ENCODE results near the gene SEMA4D.

Gene SEMA4D

DNA sequence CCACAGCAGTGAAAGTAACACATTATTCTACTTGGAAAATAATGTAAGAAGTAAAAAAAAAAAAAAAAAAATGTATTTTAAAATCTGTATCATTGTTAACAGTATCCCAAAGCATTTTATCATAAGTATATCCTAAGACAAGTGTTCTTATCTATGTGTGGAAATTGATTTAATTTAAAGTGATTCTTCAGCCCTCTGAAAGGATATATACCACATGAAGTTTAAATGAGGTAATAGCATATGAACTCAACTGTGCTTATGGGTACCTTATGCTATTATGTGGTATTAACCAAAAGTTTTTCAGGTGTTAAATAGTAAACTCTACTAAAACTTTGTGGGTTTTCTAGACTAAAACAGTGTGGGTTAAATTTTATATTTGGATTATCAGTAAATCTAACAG is 182.4 kb downstream of the SEMA4D start:
- TF ChIP-seq, protein P1, sequence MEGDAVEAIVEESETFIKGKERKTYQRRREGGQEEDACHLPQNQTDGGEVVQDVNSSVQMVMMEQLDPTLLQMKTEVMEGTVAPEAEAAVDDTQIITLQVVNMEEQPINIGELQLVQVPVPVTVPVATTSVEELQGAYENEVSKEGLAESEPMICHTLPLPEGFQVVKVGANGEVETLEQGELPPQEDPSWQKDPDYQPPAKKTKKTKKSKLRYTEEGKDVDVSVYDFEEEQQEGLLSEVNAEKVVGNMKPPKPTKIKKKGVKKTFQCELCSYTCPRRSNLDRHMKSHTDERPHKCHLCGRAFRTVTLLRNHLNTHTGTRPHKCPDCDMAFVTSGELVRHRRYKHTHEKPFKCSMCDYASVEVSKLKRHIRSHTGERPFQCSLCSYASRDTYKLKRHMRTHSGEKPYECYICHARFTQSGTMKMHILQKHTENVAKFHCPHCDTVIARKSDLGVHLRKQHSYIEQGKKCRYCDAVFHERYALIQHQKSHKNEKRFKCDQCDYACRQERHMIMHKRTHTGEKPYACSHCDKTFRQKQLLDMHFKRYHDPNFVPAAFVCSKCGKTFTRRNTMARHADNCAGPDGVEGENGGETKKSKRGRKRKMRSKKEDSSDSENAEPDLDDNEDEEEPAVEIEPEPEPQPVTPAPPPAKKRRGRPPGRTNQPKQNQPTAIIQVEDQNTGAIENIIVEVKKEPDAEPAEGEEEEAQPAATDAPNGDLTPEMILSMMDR (conservative IDR thresholded peaks at IDR 0.05; ENCODE audit: low read depth, low read length) = no peak
- Histone ChIP-seq H3K36me3 (ENCODE audit: insufficient read depth) (peaks cover 21% of the 10 kb centered on the region; the same call in 1 of the 2 replicates), H3K4me1 (ENCODE audit: low read depth, poor library complexity, severe bottlenecking) (peaks cover 62% of the 10 kb centered on the region), H3K9ac (no peak overlapping the region), H3K27ac (peak overlapping the region; percentile 59; the same call in 1 of the 2 replicates), H4K20me1 (ENCODE audit: insufficient read depth) (peaks cover 33% of the 10 kb centered on the region), H3K79me2 (ENCODE audit: insufficient read depth, low read depth) (peaks cover 85% of the 10 kb centered on the region), H2AFZ (ENCODE audit: low read depth) (no peak overlapping the region), H3K27me3 (ENCODE audit: insufficient read depth, low read depth) (no peaks in the 10 kb centered on the region), H3K4me2 (peak overlapping the region; percentile 91; the same call in 1 of the 2 replicates), H3K4me3 (IDR thresholded peaks at IDR 0.05; ENCODE audit: insufficient read depth, low read depth, low read length) (no peak overlapping the region)

DNA sequence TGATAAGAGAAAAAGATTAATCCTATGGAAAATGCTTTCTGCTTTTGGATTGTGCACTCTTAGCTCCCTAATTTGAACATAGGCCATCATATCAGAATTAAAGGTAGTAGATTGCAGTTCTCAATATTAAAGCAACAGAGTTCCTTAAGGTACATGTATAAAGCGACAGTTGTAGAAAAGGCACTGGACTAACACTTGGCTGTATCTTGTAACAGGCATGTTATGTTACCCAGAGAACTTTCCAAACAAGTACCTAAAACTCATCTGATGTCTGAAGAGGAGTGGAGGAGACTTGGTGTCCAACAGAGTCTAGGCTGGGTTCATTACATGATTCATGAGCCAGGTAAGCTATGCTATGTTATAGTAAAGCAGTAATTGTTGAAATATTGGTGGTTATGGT is 183.0 kb downstream of the SEMA4D start:
- TF ChIP-seq, protein P1 (conservative IDR thresholded peaks at IDR 0.05; ENCODE audit: low read depth, low read length) = no peak
- peaks cover 57% of the 10 kb centered on the region for H3K4me1 ChIP-seq (ENCODE audit: low read depth, poor library complexity, severe bottlenecking)
- H3K79me2 ChIP-seq (ENCODE audit: insufficient read depth, low read depth) = peaks cover 80% of the 10 kb centered on the region
- H3K27ac ChIP-seq = peak overlapping the region; percentile 59; the same call in 1 of the 2 replicates
- peaks cover 33% of the 10 kb centered on the region for H4K20me1 ChIP-seq (ENCODE audit: insufficient read depth)
- no peak overlapping the region for H2AFZ ChIP-seq (ENCODE audit: low read depth)
- no peak overlapping the region for H3K9ac ChIP-seq
- no peaks in the 10 kb centered on the region for H3K27me3 ChIP-seq (ENCODE audit: insufficient read depth, low read depth)
- no peak overlapping the region for H3K4me3 ChIP-seq (IDR thresholded peaks at IDR 0.05; ENCODE audit: insufficient read depth, low read depth, low read length)
- H3K36me3 ChIP-seq (ENCODE audit: insufficient read depth) = peaks cover 21% of the 10 kb centered on the region; the same call in 1 of the 2 replicates
- peak overlapping the region; percentile 91 for H3K4me2 ChIP-seq

DNA sequence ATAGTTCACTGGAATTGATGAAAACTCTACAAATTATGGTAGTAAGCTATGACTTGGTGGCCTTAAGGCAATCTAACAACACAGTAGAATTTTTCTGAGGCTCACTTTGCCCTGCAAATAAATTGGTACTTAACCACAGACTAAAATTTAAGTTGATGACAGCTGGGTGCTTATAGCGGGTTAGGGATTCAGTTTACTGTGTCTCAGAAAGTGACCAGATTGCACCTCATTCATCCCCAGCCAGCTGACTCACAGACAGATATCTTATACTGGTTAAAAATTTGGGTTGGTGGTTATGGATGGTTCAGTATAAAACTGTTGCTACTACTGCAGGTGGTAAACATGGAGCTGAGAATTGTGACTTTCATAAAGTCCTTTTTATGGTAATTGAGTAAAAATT is 184.1 kb downstream of the SEMA4D start:
- peak overlapping the region; percentile 83; the same call in 1 of the 2 replicates for H3K9ac ChIP-seq
- H3K27ac ChIP-seq = peak overlapping the region; percentile 59; the same call in 1 of the 2 replicates
- peaks cover 21% of the 10 kb centered on the region; the same call in 1 of the 2 replicates for H3K36me3 ChIP-seq (ENCODE audit: insufficient read depth)
- TF ChIP-seq, protein P1 (conservative IDR thresholded peaks at IDR 0.05; ENCODE audit: low read depth, low read length) = no peak
- no peak overlapping the region for H3K4me3 ChIP-seq (IDR thresholded peaks at IDR 0.05; ENCODE audit: insufficient read depth, low read depth, low read length)
- peaks cover 75% of the 10 kb centered on the region for H3K79me2 ChIP-seq (ENCODE audit: insufficient read depth, low read depth)
- peaks cover 33% of the 10 kb centered on the region for H4K20me1 ChIP-seq (ENCODE audit: insufficient read depth)
- no peak overlapping the region for H2AFZ ChIP-seq (ENCODE audit: low read depth)
- no peaks in the 10 kb centered on the region for H3K27me3 ChIP-seq (ENCODE audit: insufficient read depth, low read depth)
- H3K4me1 ChIP-seq (ENCODE audit: low read depth, poor library complexity, severe bottlenecking) = peaks cover 53% of the 10 kb centered on the region
- peak overlapping the region; percentile 91 for H3K4me2 ChIP-seq

DNA sequence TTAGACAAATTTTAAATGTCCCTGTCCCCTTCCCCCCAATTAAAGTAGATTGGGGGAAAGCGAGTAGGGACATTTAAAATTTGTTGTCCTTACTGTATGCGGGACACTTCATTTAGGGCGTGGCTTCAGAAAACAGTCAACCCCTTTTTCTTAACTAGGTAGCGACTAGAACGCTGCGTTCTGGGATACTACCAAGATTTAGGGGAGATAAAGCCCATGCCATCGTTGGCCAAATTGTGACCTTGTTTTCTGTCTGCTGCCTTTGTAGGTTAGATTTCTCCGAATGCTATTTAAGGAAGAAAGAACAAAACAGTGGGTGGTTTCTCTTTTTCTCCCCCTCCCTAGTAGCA is 185.7 kb downstream of the SEMA4D start:
- peaks cover 66% of the 10 kb centered on the region for H3K79me2 ChIP-seq (ENCODE audit: insufficient read depth, low read depth)
- no peak overlapping the region for H2AFZ ChIP-seq (ENCODE audit: low read depth)
- TF ChIP-seq, protein P1 (conservative IDR thresholded peaks at IDR 0.05; ENCODE audit: low read depth, low read length) = no peak
- peak overlapping the region; percentile 59 for H3K27ac ChIP-seq
- H3K9ac ChIP-seq = peak overlapping the region; percentile 83
- H3K4me3 ChIP-seq (IDR thresholded peaks at IDR 0.05; ENCODE audit: insufficient read depth, low read depth, low read length) = no peak overlapping the region
- H3K27me3 ChIP-seq (ENCODE audit: insufficient read depth, low read depth) = no peaks in the 10 kb centered on the region
- peaks cover 33% of the 10 kb centered on the region for H4K20me1 ChIP-seq (ENCODE audit: insufficient read depth)
- H3K36me3 ChIP-seq (ENCODE audit: insufficient read depth) = peaks cover 20% of the 10 kb centered on the region; the same call in 1 of the 2 replicates
- peak overlapping the region; percentile 91 for H3K4me2 ChIP-seq
- H3K4me1 ChIP-seq (ENCODE audit: low read depth, poor library complexity, severe bottlenecking) = peaks cover 45% of the 10 kb centered on the region

Data from KMS-11 (cell line).